Liver (tissue), 3 donors: ENCODE data around the gene SCNN1A.

Experiments used
- CTCF ChIP-seq: fragments of 150-350 bp; IDR thresholded peaks from 2 replicates; pipeline ENCODE4 v1.5.1; 2017; ENCODE audit warnings: improper control_type of control experiment, low read depth, low read length; ENCODE audit not compliant: missing input control
- EGR1 ChIP-seq, 2 donors: IDR thresholded peaks; 2 replicates each; pipeline ENCODE4 v1.6.1; 2016 to 2018; ENCODE audit warnings: antibody characterized with exemption in 2 of 2, low read depth in 2 of 2
- FOXA1 ChIP-seq: IDR thresholded peaks from 2 replicates; pipeline ENCODE4 v1.6.1; 2016; ENCODE audit warnings: antibody characterized with exemption
- GABPA ChIP-seq, 2 donors: IDR thresholded peaks in 1 of 2; conservative IDR thresholded peaks in 1 of 2; 2 replicates each; pipeline ENCODE4 v1.6.1; 2016; ENCODE audit warnings: antibody characterized with exemption in 2 of 2, mild to moderate bottlenecking in 1 of 2, moderate library complexity in 1 of 2
- JUND ChIP-seq, 2 donors: IDR thresholded peaks; 2 replicates each; pipeline ENCODE4 v1.6.1; 2016; ENCODE audit warnings: antibody characterized with exemption in 2 of 2
- RAD21 ChIP-seq, 2 donors: IDR thresholded peaks; 2 replicates each; pipeline ENCODE4 v1.6.1; 2016; ENCODE audit warnings: antibody characterized with exemption in 2 of 2, mild to moderate bottlenecking in 2 of 2
- RXRA ChIP-seq, 2 donors: IDR thresholded peaks; 2 replicates each; pipeline ENCODE4 v1.6.1; 2017 to 2018; ENCODE audit warnings: antibody characterized with exemption in 2 of 2, mild to moderate bottlenecking in 1 of 2
- SP1 ChIP-seq: IDR thresholded peaks from 2 replicates; pipeline ENCODE4 v1.6.1; 2018; ENCODE audit warnings: antibody characterized with exemption, mild to moderate bottlenecking
- TAF1 ChIP-seq: conservative IDR thresholded peaks from 2 replicates; pipeline ENCODE4 v1.6.1; 2016; ENCODE audit warnings: antibody characterized with exemption, mild to moderate bottlenecking
- YY1 ChIP-seq: IDR thresholded peaks from 2 replicates; pipeline ENCODE4 v1.6.1; 2016; ENCODE audit warnings: antibody characterized with exemption, mild to moderate bottlenecking
- ZBTB33 ChIP-seq: IDR thresholded peaks from 2 replicates; pipeline ENCODE4 v1.6.1; 2016; ENCODE audit warnings: antibody characterized with exemption
- TF ChIP-seq, protein P1 (sequence below): IDR thresholded peaks from 2 replicates; pipeline ENCODE4 v1.6.1; 2016; ENCODE audit warnings: antibody characterized with exemption
- donor health status: healthy.
- donor health status: healthy.

DNA sequence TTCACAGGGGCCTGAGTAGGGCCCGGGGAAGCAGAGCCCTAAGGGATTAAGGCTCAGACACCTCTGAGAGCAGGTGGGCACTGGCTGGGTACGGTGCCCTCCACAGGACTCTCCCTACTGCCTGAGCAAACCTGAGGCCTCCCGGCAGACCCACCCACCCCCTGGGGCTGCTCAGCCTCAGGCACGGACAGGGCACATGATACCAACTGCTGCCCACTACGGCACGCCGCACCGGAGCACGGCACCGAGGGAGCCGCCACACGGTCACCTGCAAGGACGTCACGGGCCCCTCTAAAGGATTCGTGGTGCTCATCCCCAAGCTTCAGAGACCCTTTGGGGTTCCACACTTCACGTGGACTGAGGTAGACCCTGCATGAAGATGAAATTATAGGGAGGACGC is 15.7 kb upstream of the SCNN1A start:
- TF ChIP-seq TAF1: no peak
- no peak for TF ChIP-seq CTCF
- TF ChIP-seq FOXA1: no peak
- TF ChIP-seq, protein P1, sequence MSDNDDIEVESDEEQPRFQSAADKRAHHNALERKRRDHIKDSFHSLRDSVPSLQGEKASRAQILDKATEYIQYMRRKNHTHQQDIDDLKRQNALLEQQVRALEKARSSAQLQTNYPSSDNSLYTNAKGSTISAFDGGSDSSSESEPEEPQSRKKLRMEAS: no peak
- no peak for TF ChIP-seq ZBTB33
- TF ChIP-seq EGR1 (IDR thresholded peaks at IDR 0.05; ENCODE audit: low read depth in 2 of 2): no peak
- TF ChIP-seq SP1: no peak
- TF ChIP-seq RAD21 (IDR thresholded peaks at IDR 0.05): no peak
- TF ChIP-seq RXRA (IDR thresholded peaks at IDR 0.05): no peak
- no peak for TF ChIP-seq YY1
- TF ChIP-seq GABPA (IDR thresholded peaks at IDR 0.05 in 1 of 2, conservative IDR thresholded peaks at IDR 0.05 in 1 of 2): no peak
- TF ChIP-seq JUND (IDR thresholded peaks at IDR 0.05): no peak
